GM12875 (cell line): Measurements from ENCODE around the gene MRPS9.

Source experiments
- H3K4me3 ChIP-seq: one replicate; pipeline ENCODE4 v1.5.1; 2011; ENCODE audit warnings: low read depth, low read length, control low read depth
- CTCF ChIP-seq: IDR thresholded peaks from 2 replicates; pipeline ENCODE4 v1.5.1; 2011; ENCODE audit warnings: low read depth, mild to moderate bottlenecking, control low read depth, inconsistent platforms, low read length, moderate library complexity, borderline replicate concordance; ENCODE audit not compliant: insufficient read depth

MRPS9 gene

GRCh38 chr2:105117565-105117964 is 79.7 kb downstream of the MRPS9 start:
- H3K4me3 ChIP-seq: no peak overlapping the region
- no peak for TF ChIP-seq CTCF

- H3K4me3 ChIP-seq: no peak overlapping the region
- no peak for TF ChIP-seq CTCF
Observed at GRCh38 chr2:105118960-105119359, 81.1 kb downstream of the MRPS9 start.

- no peak for TF ChIP-seq CTCF
- no peak overlapping the region for H3K4me3 ChIP-seq
Observed at GRCh38 chr2:105121434-105121833, 83.6 kb downstream of the MRPS9 start.

- no peak overlapping the region for H3K4me3 ChIP-seq
Observed at GRCh38 chr2:105125428-105125827, 87.6 kb downstream of the MRPS9 start.

GRCh38 chr2:105125920-105126319 is 88.1 kb downstream of the MRPS9 start:
- TF ChIP-seq CTCF: no peak

More at GRCh38 chr2:105125428-105125827, 87.6 kb downstream of the MRPS9 start:
- TF ChIP-seq CTCF: peak; percentile 13; the same call in 1 of the 2 replicates

GRCh38 chr2:105126336-105126735 is 88.5 kb downstream of the MRPS9 start:
- H3K4me3 ChIP-seq: no peak overlapping the region
- no peak for TF ChIP-seq CTCF

More at GRCh38 chr2:105125920-105126319, 88.1 kb downstream of the MRPS9 start:
- H3K4me3 ChIP-seq: no peak overlapping the region

GRCh38 chr2:105127289-105127915 is 89.5 kb downstream of the MRPS9 start:
- TF ChIP-seq CTCF: no peak
- H3K4me3 ChIP-seq: no peak overlapping the region
